ENCODE measurements around the gene JPH3.

DNA sequence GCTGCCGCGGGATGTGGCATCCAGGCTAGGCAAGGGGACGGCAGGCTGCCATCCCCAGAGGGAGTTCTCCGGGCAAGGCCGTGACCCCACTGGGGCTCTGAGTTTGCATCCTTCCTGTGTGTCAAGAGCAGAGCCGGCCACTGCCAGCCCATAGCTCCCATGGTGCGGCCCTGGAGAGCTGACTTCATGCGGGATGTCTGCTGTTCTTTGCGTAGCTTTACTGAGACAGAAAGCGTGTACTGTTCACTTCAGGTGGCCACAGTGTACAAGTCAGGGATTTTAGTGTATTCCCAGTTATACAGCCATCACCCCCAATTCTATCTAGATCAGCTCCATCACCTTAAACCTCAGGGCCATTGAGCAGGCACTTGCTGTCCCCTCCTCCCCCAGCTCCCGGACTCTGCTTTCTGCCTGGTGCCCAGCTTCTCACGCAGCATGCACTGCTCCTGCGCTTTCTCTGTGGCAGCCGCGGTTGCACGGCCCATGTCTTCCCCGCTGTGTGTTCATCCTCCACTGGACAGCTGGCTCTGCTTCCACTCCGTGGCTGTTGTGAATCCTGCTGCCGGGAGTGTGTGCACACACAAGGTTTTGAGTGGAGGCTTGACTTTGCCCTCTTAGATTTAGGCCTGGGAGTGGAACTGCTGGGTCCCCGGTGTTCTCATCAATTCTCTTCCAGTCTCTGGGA, 92.3 kb downstream of the JPH3 start:
- TF ChIP-seq, protein P1, sequence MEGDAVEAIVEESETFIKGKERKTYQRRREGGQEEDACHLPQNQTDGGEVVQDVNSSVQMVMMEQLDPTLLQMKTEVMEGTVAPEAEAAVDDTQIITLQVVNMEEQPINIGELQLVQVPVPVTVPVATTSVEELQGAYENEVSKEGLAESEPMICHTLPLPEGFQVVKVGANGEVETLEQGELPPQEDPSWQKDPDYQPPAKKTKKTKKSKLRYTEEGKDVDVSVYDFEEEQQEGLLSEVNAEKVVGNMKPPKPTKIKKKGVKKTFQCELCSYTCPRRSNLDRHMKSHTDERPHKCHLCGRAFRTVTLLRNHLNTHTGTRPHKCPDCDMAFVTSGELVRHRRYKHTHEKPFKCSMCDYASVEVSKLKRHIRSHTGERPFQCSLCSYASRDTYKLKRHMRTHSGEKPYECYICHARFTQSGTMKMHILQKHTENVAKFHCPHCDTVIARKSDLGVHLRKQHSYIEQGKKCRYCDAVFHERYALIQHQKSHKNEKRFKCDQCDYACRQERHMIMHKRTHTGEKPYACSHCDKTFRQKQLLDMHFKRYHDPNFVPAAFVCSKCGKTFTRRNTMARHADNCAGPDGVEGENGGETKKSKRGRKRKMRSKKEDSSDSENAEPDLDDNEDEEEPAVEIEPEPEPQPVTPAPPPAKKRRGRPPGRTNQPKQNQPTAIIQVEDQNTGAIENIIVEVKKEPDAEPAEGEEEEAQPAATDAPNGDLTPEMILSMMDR (IDR thresholded peaks at IDR 0.05), result no peak
- TF ChIP-seq POLR2A (IDR thresholded peaks at IDR 0.05), result no peak
